Trophoblast cell (in vitro differentiated cells and primary cell): ENCODE data around the gene FAM161A. TPM values are rescaled to one million over a fixed set of nuclear protein-coding genes. Genes with fewer than 3 reads are reported as not detected.

ENCODE experiments used
- DNase-seq, 2 donors: peaks; one replicate each; pipeline ENCODE4 v3.0.0-alpha.2; 2016
- H2AFZ ChIP-seq: 2 replicates; pipeline ENCODE4 v1.6.1; 2013; ENCODE audit warnings: low read length, moderate library complexity, mild to moderate bottlenecking; ENCODE audit not compliant: insufficient read depth, poor library complexity
- H2AK5ac ChIP-seq: 2 replicates; pipeline ENCODE4 v1.6.1; 2013; ENCODE audit warnings: mild to moderate bottlenecking, low read length
- H2BK120ac ChIP-seq: 2 replicates; pipeline ENCODE4 v1.6.1; 2013; ENCODE audit warnings: low read length, mild to moderate bottlenecking, moderate library complexity; ENCODE audit not compliant: insufficient read depth, poor library complexity
- H2BK12ac ChIP-seq: 2 replicates; pipeline ENCODE4 v1.6.1; 2013; ENCODE audit warnings: mild to moderate bottlenecking, low read length, moderate library complexity
- H2BK5ac ChIP-seq: 2 replicates; pipeline ENCODE4 v1.6.1; 2013; ENCODE audit warnings: low read length, low read depth, moderate library complexity, mild to moderate bottlenecking; ENCODE audit not compliant: poor library complexity
- H3K14ac ChIP-seq: 2 replicates; pipeline ENCODE4 v1.6.1; 2013; ENCODE audit warnings: mild to moderate bottlenecking, low read length
- H3K18ac ChIP-seq: 2 replicates; pipeline ENCODE4 v1.6.1; 2013; ENCODE audit warnings: mild to moderate bottlenecking, low read length
- H3K23ac ChIP-seq: 2 replicates; pipeline ENCODE4 v1.6.1; 2013; ENCODE audit warnings: low read length
- H3K27ac ChIP-seq: 2 replicates; pipeline ENCODE4 v1.5.1; 2013; ENCODE audit warnings: low read depth, mild to moderate bottlenecking, inconsistent platforms, low read length, moderate library complexity
- H3K27me3 ChIP-seq: 2 replicates; pipeline ENCODE4 v1.6.1; 2013; ENCODE audit warnings: inconsistent platforms, mild to moderate bottlenecking, low read length, moderate library complexity; ENCODE audit not compliant: insufficient read depth
- H3K36me3 ChIP-seq, 2 experiments: 1 replicate in 1 of 2; 2 replicates in 1 of 2; pipeline ENCODE4 v1.6.1; 2013; ENCODE audit warnings: low read length in 2 of 2, mild to moderate bottlenecking in 2 of 2, moderate library complexity in 1 of 2; ENCODE audit not compliant: insufficient read depth in 2 of 2, control insufficient read depth in 1 of 2
- H3K4ac ChIP-seq: 2 replicates; pipeline ENCODE4 v1.6.1; 2013; ENCODE audit warnings: low read depth, mild to moderate bottlenecking, low read length, moderate library complexity
- H3K4me1 ChIP-seq, 2 experiments: 1 replicate in 1 of 2; 2 replicates in 1 of 2; pipeline ENCODE4 v1.6.1; 2013; ENCODE audit warnings: low read length in 2 of 2, mild to moderate bottlenecking in 2 of 2, moderate library complexity in 1 of 2; ENCODE audit not compliant: insufficient read depth in 2 of 2, control insufficient read depth in 1 of 2
- H3K4me2 ChIP-seq: 2 replicates; pipeline ENCODE4 v1.6.1; 2013; ENCODE audit warnings: inconsistent platforms, mild to moderate bottlenecking, low read length, moderate library complexity
- H3K4me3 ChIP-seq: 2 replicates; pipeline ENCODE4 v1.5.1; 2013; ENCODE audit warnings: mild to moderate bottlenecking, low read depth, low read length, inconsistent platforms
- H3K79me1 ChIP-seq: one replicate; pipeline ENCODE4 v1.6.1; 2013; ENCODE audit warnings: low read length
- H3K79me2 ChIP-seq: 2 replicates; pipeline ENCODE4 v1.6.1; 2013; ENCODE audit warnings: low read length, mild to moderate bottlenecking; ENCODE audit not compliant: control insufficient read depth, insufficient read depth, poor library complexity
- H3K9ac ChIP-seq: 2 replicates; pipeline ENCODE4 v1.6.1; 2013; ENCODE audit warnings: mild to moderate bottlenecking, low read length
- H3K9me3 ChIP-seq: 2 replicates; pipeline ENCODE4 v1.6.1; 2013; ENCODE audit warnings: low read depth, mild to moderate bottlenecking, control low read depth, inconsistent platforms, low read length; ENCODE audit not compliant: insufficient read depth
- H4K12ac ChIP-seq: 2 replicates; pipeline ENCODE4 v1.6.1; 2013; ENCODE audit warnings: low read depth, mild to moderate bottlenecking, low read length, moderate library complexity
- H4K8ac ChIP-seq: 2 replicates; pipeline ENCODE4 v1.6.1; 2013; ENCODE audit warnings: low read depth, mild to moderate bottlenecking, low read length, moderate library complexity
- H4K91ac ChIP-seq: one replicate; pipeline ENCODE4 v1.6.1; 2013; ENCODE audit warnings: low read depth, mild to moderate bottlenecking, low read length, moderate library complexity
- WGBS: extraction: QIAGEN DNeasy Blood & Tissue Kit; methylation state at CpG from one replicate; pipeline ENCODE4 v1.1.7; 2013; ENCODE audit warnings: missing lambda C conversion rate; ENCODE audit not compliant: insufficient read length, insufficient coverage; ENCODE audit errors: extremely low coverage; 5-methylcytosine and 5-hydroxymethylcytosine counted together
- polyA plus RNA-seq: library from polyadenylated mRNA; stranded (reverse); fragments of 200-250 nt; gene quantifications from 2 replicates; pipeline ENCODE4 v1.2.3, GENCODE V29; 2013

Gene FAM161A, protein sequence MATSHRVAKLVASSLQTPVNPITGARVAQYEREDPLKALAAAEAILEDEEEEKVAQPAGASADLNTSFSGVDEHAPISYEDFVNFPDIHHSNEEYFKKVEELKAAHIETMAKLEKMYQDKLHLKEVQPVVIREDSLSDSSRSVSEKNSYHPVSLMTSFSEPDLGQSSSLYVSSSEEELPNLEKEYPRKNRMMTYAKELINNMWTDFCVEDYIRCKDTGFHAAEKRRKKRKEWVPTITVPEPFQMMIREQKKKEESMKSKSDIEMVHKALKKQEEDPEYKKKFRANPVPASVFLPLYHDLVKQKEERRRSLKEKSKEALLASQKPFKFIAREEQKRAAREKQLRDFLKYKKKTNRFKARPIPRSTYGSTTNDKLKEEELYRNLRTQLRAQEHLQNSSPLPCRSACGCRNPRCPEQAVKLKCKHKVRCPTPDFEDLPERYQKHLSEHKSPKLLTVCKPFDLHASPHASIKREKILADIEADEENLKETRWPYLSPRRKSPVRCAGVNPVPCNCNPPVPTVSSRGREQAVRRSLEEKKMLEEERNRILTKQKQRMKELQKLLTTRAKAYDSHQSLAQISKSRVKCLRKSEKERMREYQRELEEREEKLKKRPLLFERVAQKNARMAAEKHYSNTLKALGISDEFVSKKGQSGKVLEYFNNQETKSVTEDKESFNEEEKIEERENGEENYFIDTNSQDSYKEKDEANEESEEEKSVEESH
- polyA plus RNA-seq, result 3.4 and 3.5 TPM in 2 replicates

DNA sequence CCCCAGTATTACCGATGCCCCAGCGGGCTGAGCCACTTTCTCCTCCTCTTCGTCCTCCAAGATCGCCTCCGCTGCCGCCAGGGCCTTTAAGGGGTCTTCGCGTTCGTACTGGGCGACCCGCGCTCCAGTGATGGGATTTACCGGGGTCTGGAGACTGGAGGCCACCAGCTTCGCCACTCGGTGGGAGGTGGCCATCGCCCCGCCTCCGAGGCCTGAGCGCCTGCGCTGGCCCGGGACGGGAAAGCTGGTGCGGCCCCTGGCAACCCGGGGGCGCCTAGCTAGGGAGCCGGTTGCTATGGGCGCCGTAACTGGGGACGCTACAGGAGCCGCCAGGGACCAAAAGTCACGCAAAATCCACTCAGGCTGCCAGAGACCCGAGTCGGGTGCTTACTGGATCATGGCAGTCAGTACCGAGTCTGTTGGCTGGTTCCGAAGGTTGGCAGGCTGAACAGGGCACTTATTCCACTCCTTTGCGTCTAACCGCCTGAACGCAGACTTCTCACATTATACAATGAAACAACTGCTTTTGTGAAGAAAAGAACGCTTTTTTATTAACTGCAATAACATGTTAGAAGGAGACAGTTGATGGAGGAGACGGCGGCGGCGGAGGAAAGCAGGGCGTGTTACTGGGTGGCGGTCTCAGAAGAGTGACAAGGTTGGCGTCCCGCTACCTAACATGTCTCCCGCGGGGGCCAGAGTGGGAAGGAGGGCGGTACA is at the start of gene FAM161A:
Gene FAM161A, minus strand, starts transcription at position 214 of the 717 bp plus-strand sequence. Its CDS starts 19 bp downstream, at position 195.
- H4K91ac ChIP-seq, result peak within 1 kb of the TSS; percentile 50
- H3K4ac ChIP-seq, result no peak within 1 kb of the TSS
- H2BK120ac ChIP-seq, result peak within 1 kb of the TSS; percentile 4
- no peaks in the 10 kb centered on the region for H3K79me2 ChIP-seq
- DNase-seq, result peak; percentile 70 to 75
- H3K4me2 ChIP-seq, result peak within 1 kb of the TSS; percentile 71
- no peaks in the 10 kb centered on the region for H3K4me1 ChIP-seq
- H3K9me3 ChIP-seq, result no peaks in the 10 kb centered on the region
- H2AFZ ChIP-seq, result peak within 1 kb of the TSS; percentile 87
- H3K14ac ChIP-seq, result peak within 1 kb of the TSS; percentile 40
- H4K12ac ChIP-seq, result peak within 1 kb of the TSS; percentile 55
- H2AK5ac ChIP-seq, result no peak within 1 kb of the TSS
- H3K36me3 ChIP-seq, result no peaks in the 10 kb centered on the region
- H2BK12ac ChIP-seq, result no peak within 1 kb of the TSS
- H3K23ac ChIP-seq, result no peak within 1 kb of the TSS
- H3K9ac ChIP-seq, result peak within 1 kb of the TSS; percentile 59
- no peaks in the 10 kb centered on the region for H3K27me3 ChIP-seq
- H3K27ac ChIP-seq, result no peak within 1 kb of the TSS
- no CpG with 5 or more reads among the region's 50 CpGs for WGBS
- peak within 1 kb of the TSS; percentile 47 for H4K8ac ChIP-seq
- peak within 1 kb of the TSS; percentile 89 for H3K4me3 ChIP-seq
- peak within 1 kb of the TSS; percentile 11 for H2BK5ac ChIP-seq
- H3K79me1 ChIP-seq, result peaks cover 4% of the 10 kb centered on the region
- peak within 1 kb of the TSS; percentile 15 for H3K18ac ChIP-seq

DNA sequence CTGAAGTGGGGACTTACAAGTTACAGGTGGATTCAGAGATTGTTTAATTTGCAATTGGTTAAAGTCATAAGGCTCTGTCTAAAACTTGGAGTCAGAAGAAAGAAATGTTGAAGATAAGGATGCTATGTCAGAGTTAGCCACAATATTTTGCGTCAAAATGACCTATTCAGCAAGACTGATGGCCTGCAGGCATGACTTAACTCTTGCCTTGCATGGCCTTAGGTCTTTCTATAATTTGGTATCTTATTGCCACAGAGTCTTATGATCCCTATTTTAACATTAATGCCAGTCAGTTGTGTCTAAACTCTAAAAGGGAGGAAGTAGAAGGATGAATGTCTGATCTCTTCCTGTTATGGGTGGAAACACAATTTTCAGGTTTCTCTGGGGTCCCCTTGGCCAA is 46.4 kb upstream of the FAM161A start:
- Histone ChIP-seq H3K9me3 (no peaks in the 10 kb centered on the region), H3K9ac (no peak overlapping the region), H2AFZ (no peak overlapping the region), H2BK120ac (no peak overlapping the region), H3K79me2 (no peaks in the 10 kb centered on the region), H2BK12ac (no peak overlapping the region), H2BK5ac (no peak overlapping the region), H3K4me2 (no peak overlapping the region), H4K8ac (no peak overlapping the region), H3K4me3 (no peak overlapping the region), H4K91ac (no peak overlapping the region), H3K27me3 (no peaks in the 10 kb centered on the region), H3K79me1 (peaks cover under 1% of the 10 kb centered on the region), H3K18ac (no peak overlapping the region), H3K36me3 (no peaks in the 10 kb centered on the region), H3K23ac (no peak overlapping the region), H3K14ac (no peak overlapping the region), H3K27ac (no peak overlapping the region), H4K12ac (no peak overlapping the region), H3K4me1 (no peaks in the 10 kb centered on the region), H3K4ac (no peak overlapping the region), H2AK5ac (no peak overlapping the region)
- WGBS, result no CpG with 5 or more reads among the region's 1 CpG
- peak; percentile 81 to 92 for DNase-seq

DNA sequence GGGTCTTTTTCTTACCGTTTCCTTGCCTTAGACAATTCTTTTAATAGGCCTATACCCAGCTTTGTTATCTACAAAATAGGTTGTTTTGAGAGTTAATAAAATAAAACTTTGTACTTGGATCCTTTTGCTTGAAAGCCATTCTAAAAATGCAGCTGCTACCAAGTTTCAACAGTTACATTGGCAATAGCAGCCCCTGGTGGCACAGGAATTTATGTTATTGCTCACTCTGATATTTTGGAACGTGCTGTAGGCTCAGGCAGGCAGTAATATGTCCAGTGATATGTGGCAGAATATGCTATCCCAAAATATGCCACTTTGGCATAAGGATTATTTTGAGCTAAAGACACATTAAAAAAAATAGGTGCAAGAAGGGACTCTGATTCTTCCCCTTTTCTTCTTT is 45.0 kb upstream of the FAM161A start:
- no peak overlapping the region for H2AK5ac ChIP-seq
- no peak overlapping the region for H2AFZ ChIP-seq
- H3K27me3 ChIP-seq, result no peaks in the 10 kb centered on the region
- no peak overlapping the region for H4K12ac ChIP-seq
- no peaks in the 10 kb centered on the region for H3K36me3 ChIP-seq
- DNase-seq, result no peak
- H3K4ac ChIP-seq, result no peak overlapping the region
- no peak overlapping the region for H4K8ac ChIP-seq
- no peak overlapping the region for H2BK5ac ChIP-seq
- no peaks in the 10 kb centered on the region for H3K4me1 ChIP-seq
- no peak overlapping the region for H3K4me2 ChIP-seq
- no peak overlapping the region for H2BK12ac ChIP-seq
- H3K4me3 ChIP-seq, result no peak overlapping the region
- H3K79me2 ChIP-seq, result no peaks in the 10 kb centered on the region
- H3K79me1 ChIP-seq, result no peaks in the 10 kb centered on the region
- H3K9ac ChIP-seq, result no peak overlapping the region
- no peaks in the 10 kb centered on the region for H3K9me3 ChIP-seq
- H3K18ac ChIP-seq, result no peak overlapping the region
- no peak overlapping the region for H2BK120ac ChIP-seq
- H3K27ac ChIP-seq, result no peak overlapping the region
- H4K91ac ChIP-seq, result no peak overlapping the region
- no peak overlapping the region for H3K14ac ChIP-seq
- no peak overlapping the region for H3K23ac ChIP-seq
- no CpG with 5 or more reads among the region's 2 CpGs for WGBS
